Epithelial cell of proximal tubule (primary cell): ENCODE results near the gene TEX55. TPM values are rescaled to one million over a fixed set of nuclear protein-coding genes. Genes with fewer than 3 reads are reported as not detected.
"Not testable (repeated sequence)": the region's sequence is repeated elsewhere in the genome, so short reads cannot be mapped to it uniquely, and the experiment has no call there.

Experiments used
- DNase-seq: peaks from one replicate; pipeline ENCODE4 v3.0.0-alpha.2; 2011; ENCODE audit warnings: low read depth
- H3K4me3 ChIP-seq: 2 replicates; pipeline ENCODE4 v1.5.1; 2011; ENCODE audit warnings: low read depth, mild to moderate bottlenecking, low read length
- total RNA-seq: library from RNA; depleted of rRNA; stranded (reverse); fragments of >200 nt; gene quantifications from 2 replicates; pipeline ENCODE4 v1.2.3, GENCODE V29; 2015
- TF ChIP-seq, protein P1 (sequence below): conservative IDR thresholded peaks from 2 replicates; pipeline ENCODE4 v1.5.1; 2012; ENCODE audit warnings: low read depth, mild to moderate bottlenecking, low read length

Gene TEX55
- 0.06 TPM in 1 of 2 replicates, not detected in the other for total RNA-seq

DNA sequence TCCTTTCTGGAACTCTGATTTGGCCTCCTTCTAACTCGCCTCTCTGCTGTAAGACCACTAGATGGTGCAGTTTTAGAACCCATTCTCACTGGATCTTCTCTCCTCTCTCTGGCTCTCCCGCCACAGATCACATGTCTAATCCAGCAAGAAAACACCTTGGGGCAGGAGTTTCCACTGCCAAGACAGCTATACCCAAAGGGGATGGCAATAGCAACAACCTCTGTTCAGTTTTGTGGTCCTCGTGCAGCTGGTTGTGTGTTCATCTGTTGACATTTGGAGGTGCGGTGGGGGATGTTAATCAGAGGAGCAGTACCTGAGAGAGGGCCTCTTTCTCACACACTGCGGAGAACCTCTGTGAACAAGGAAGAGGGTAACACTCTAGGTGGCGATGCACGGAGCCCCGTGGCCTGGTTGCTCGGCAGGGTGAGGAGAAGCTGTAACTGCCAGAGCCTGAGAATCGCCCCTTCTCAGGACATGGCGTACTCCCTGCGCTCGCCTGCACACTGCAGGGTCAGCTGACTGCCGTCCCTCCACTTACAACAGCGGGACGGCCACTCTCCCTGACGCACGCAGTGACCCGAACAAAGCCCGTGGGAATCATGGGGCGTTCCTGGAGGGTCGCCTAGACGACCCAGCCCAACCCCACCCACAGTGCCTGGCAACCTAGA lies at the start of gene TEX55:
Gene TEX55 (plus strand): TSS at position 666 of the 668 bp plus-strand sequence. CDS start 25 bp downstream, outside the sequence.
- peak; percentile 15 for DNase-seq
- peak within 1 kb of the TSS; percentile 15 for H3K4me3 ChIP-seq
- TF ChIP-seq, protein P1, sequence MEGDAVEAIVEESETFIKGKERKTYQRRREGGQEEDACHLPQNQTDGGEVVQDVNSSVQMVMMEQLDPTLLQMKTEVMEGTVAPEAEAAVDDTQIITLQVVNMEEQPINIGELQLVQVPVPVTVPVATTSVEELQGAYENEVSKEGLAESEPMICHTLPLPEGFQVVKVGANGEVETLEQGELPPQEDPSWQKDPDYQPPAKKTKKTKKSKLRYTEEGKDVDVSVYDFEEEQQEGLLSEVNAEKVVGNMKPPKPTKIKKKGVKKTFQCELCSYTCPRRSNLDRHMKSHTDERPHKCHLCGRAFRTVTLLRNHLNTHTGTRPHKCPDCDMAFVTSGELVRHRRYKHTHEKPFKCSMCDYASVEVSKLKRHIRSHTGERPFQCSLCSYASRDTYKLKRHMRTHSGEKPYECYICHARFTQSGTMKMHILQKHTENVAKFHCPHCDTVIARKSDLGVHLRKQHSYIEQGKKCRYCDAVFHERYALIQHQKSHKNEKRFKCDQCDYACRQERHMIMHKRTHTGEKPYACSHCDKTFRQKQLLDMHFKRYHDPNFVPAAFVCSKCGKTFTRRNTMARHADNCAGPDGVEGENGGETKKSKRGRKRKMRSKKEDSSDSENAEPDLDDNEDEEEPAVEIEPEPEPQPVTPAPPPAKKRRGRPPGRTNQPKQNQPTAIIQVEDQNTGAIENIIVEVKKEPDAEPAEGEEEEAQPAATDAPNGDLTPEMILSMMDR, result peak; percentile 85

DNA sequence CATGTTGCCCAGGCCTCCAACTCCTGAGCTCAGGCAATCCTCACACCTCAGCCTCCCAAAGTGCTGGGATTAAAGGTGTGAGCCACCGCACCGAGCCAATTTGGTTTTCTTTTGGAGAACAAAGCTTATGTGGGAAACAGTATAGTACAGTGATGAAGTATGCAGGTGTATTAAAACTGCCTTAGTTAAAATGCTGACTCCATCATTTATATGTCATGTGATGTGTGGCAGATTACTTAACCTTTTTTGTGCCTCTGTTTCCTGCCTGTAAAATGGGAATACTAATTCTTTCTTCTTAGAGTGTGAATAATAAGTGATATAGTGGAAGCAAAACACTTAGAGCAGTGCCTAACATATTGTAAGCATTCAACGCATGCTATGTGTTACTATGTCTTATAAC lies 48.0 kb upstream of the TEX55 start:
- no peak for DNase-seq
- H3K4me3 ChIP-seq, result no peak overlapping the region
- TF ChIP-seq, protein P1, result no peak

DNA sequence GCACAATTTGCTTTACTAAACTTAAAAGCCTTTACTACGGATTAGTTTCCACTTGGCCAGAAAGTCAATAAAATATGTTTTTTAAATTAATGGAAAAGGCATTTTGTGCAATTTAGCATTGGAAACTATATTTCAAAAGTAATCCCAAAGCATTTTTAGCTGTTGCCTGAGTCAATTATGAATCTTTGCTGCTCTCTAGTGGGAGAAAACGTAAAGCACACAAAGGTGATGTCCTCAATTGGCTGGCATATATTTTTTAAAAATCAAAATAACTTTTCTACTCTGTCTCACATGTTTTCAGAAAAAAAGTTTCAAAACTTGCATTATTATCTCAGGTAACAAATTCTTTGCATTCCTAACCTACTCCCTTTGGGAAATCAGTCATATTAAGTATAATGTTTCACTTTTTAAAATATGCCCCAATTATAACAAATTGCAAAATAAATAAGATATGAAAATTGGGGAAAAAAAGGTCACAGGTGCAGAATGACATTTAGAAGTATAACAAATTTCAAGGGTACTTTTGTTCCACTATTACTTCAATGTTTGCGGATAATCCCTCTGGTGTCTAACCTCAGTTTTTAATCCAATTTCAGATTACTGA lies 47.2 kb upstream of the TEX55 start:
- TF ChIP-seq, protein P1, result peak; percentile 80
- DNase-seq, result no peak
- no peak overlapping the region for H3K4me3 ChIP-seq

DNA sequence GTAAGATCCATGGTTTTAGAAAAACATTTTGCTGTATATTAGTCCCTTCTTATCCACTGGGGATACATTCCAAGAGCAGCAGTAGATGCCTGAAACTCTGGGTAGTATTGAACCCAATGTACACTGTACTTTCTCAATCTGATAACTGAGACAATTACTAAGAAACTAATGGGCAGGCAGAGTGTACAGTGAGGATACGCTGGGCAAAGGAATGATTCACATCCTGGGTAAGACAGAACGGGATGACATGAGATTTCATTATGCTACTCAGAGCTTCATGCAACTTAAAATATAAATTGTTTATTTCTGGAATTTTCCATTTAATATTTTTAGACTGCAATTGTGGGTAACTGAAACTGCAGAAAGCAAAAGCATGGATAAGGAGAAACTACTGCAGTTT lies 46.2 kb upstream of the TEX55 start:
- TF ChIP-seq, protein P1, result no peak
- DNase-seq, result no peak
- no peak overlapping the region for H3K4me3 ChIP-seq

DNA sequence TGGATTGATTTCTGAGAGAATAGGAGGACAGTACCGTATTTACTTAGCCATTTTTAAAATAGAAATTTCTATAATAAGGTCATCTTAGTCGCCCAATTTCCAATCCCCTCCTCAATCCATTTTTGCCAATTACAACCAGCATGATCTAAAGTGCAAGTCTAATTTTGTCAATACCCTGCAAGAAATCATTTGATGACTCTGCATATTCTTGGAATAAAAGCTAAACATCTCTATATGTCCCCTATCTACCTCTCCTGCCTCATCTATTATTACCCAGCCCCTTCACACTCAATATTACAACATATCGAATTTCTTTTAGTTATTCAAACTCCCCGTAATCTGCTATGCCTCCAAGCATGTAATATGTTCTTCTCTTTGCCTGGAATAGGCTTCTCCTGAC lies 41.9 kb upstream of the TEX55 start:
- DNase-seq, result no peak
- TF ChIP-seq, protein P1, result no peak
- no peak overlapping the region for H3K4me3 ChIP-seq

DNA sequence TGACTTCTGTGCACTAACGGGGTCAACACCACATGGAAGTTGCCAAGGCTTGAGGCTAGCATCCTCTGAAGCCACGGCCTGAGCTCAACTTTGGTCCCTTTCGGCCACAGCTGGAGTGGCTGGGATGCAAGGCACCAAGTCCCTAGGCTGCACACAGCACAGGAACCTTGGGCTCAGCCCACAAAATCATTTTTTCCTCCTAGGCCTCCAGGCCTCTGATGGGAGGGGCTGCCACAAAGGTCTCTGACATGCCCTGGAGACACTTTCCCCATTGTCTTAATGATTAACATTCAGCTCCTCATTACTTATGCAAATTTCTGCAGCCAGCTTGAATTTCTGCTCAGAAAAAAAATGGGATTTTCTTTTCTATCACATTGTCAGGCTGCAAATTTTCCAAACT lies 27.6 kb upstream of the TEX55 start:
- not testable (repeated sequence) for H3K4me3 ChIP-seq, DNase-seq

DNA sequence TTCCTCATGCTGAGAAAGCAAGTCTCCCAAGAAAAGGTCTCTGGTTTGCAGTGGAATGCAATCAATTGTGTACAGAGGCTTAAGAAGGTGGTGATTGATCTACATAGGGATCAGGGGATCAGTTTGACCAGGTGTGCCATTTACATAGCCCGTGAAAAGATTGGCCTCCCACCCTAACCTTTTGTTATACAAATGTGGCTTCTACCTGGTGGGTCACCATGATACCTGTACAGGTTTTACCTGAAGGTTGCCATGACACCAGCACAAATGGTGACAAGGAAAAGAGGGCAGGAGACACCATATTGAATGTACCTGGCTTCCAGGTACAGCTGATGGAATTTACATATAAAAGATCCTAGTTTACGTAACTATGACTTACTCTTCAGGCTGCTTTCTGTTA lies 25.5 kb upstream of the TEX55 start:
- TF ChIP-seq, protein P1, result no peak

More for the DNA sequence above, 25.5 kb upstream of the TEX55 start:
- DNase-seq, result no peak
- H3K4me3 ChIP-seq, result no peak overlapping the region
